Activated CD4-positive, alpha-beta T cell treated with anti-CD3 and anti-CD28 coated beads, Interleukin-2, amount 50 U/mL, for 48 hours (primary cell): ENCODE measurements around the gene POU4F1.
"Not testable (repeated sequence)": the region's sequence is repeated elsewhere in the genome, so short reads cannot be mapped to it uniquely, and the experiment has no call there.

Experiments used
- DNase-seq, 2 experiments: peaks; one replicate each; pipeline ENCODE4 v3.0.0-alpha.2; 2020

The POU4F1 gene, protein sequence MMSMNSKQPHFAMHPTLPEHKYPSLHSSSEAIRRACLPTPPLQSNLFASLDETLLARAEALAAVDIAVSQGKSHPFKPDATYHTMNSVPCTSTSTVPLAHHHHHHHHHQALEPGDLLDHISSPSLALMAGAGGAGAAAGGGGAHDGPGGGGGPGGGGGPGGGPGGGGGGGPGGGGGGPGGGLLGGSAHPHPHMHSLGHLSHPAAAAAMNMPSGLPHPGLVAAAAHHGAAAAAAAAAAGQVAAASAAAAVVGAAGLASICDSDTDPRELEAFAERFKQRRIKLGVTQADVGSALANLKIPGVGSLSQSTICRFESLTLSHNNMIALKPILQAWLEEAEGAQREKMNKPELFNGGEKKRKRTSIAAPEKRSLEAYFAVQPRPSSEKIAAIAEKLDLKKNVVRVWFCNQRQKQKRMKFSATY

DNA sequence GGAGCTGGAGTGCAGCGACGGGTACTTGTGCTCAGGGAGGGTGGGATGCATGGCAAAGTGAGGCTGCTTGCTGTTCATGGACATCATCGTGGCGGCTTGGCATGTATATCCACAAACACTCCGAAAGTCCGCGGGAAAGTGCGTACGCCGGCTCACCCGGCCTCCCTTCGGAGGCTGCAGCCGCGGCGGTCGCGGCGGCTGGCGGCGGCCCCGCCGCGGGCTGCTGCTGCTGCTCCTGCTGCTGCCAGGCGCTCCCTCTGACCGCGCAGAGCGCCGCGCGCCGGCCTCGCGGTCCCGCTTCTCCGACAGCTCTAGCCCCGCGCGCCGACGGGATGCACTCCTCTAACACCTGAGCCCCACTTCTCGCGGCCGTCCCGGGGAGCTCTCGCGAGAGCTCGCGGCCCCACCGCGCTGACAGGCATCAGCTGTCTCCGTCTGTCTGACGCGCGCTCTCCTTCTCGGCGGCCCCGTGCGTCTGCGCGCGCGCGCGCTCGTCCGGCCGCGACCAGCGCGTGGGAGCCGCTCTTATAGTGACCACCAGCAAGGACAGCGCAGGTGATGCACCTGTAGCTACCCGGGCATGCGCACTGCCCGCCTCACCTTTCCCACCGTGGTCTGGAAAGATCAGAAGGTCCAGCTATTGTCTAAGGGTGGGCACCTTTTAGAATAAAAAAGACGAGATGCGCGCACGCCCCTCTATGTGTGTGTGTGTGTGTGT is at the start of gene POU4F1:
TSS of gene POU4F1 (minus strand) at position 313 of the 718 bp plus-strand sequence. CDS start at position 87, 226 bp downstream.
- peak; percentile 71 to 75 for DNase-seq

- DNase-seq, result no peak
Measured at GRCh38 chr13:78652651-78653050, 49.3 kb upstream of the POU4F1 start.

- no peak for DNase-seq
Measured at GRCh38 chr13:78650717-78651083, 47.3 kb upstream of the POU4F1 start.

DNA sequence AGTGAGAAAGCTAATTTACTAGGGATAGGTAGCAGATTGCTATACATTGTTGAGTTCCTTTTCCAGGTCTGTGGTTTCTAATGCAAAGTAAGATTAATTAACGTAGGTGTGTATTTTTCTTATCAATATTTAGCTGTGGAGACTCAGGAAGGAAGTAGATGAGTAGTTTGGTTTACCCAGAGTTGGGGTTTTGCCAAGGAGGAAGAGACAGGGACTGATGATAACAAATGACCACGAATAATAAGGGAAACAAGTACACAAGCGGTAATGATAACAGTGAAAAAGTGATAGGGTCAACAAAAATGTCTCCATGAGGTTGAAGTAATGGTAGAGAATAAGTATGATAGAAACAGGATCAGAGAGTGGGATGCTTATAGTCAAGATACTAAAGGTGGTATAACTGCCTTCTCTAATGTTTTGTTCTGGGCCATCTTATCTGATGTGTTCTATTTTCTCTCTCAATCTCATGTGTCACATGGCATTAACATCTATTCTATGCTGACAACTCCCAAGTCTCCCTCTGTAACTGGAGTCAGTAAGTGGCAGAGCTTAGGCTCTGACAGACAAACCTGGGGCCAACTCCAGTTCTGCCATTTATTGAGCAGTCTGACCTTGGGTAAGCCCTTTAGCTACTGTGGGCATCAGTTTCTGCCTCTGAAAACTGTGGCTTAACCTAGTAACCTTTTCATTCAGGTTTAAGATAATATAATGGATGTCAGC is 46.8 kb upstream of the POU4F1 start:
- DNase-seq, result no peak

DNA sequence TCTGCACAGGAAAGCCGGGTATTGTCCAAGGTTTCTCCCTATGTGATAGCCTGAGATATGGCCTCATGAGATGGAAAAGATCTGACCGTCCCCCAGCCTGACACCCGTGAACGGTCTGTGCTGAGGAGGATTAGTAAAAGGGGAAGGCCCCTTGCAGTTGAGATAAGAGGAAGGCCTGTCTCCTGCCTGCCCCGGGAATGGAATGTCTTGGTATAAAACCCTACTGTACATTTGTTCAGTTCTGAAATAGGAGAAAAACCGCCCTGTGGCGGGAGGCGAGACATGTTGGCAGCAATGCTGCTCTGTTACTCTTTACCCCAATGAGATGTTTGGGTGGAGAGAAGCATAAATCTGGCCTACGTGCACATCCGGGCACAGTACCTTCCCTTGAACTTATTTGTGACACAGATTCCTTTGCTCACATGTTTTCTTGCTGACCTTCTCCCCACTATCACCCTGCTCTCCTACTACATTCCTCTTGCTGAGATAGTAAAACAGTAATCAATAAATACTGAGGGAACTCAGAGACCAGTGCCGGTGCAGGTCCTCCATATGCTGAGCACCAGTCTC is 43.8 kb upstream of the POU4F1 start:
- not testable (repeated sequence) for DNase-seq

DNA sequence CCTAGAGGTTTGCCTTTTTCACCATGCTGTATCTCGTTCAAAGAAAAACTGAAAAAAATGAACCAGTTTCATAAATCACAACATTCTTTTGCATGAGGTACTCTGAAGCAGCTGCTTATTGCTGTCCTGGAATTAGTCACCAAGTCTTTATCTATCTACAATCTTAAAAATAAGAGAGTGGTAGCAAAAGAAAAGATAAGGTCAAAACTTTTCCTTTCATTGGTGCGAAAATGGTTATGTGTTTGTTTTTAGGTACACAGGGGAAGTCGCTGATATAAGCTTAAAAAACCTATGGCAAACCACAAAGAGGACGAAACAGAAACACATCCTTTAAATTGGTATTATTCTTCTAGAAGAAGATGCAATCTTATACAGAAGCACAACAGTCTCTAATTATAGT is 34.9 kb upstream of the POU4F1 start:
- no peak for DNase-seq

- DNase-seq, result no peak
Measured at GRCh38 chr13:78636495-78636894, 33.1 kb upstream of the POU4F1 start.

DNA sequence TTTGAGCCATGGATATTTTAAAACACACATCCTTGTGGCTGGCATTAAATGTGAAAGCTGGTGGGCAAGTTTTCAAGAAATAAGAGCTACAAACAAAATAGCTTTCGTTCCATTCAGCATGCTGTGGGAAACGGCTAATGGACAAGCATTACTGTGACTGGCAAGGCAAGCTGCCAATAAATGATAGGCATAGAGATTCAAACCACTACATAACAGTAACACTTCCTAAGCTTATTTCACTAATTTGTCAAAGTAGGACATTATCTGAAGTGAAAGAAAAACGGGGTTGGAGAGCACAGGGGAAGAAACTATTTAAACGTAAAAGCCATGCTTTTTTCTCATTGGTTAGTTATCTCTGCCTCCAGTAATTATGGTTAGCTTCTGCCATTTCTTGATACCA is 29.6 kb upstream of the POU4F1 start:
- DNase-seq, result no peak

DNA sequence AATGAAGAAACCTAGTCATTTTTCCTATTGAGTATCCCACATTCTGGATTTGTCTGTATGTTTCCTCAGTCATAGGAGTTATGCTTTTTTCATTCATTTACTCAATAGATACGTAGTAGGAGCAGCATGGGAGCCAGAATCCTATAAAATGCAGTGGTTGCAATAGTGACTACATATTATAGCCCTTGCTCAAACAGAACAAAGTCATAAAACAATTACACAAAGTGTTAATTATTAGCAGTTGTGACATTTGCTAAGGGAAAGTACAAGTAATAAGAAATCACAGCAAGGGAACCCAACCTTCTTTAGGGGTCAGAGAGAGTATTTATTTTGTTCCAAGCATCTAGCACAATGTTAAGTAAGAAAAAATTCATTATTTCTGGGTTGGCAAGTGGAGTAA is 27.7 kb upstream of the POU4F1 start:
- DNase-seq, result no peak

DNA sequence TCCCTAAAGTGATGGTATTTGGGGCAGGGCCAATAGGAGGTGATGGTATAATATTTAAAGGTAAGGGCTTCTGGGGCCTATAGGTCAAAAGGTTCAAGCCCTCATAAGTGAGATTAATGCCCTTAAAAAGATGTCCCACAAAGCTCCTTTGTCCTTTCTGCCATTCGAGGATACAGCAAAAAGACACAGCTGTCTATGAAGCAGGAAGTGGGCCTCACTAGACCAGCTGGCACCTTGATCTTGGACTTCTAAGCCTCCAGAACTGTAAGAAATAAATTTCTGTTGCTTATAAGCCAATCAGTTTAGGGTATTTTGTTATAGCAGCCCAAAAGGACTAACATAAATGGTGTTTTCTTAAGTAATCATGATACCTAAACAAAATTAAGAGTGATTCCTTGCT is 27.2 kb upstream of the POU4F1 start:
- no peak for DNase-seq

- no peak for DNase-seq
Measured at GRCh38 chr13:78625384-78625783, 22.0 kb upstream of the POU4F1 start.

DNA sequence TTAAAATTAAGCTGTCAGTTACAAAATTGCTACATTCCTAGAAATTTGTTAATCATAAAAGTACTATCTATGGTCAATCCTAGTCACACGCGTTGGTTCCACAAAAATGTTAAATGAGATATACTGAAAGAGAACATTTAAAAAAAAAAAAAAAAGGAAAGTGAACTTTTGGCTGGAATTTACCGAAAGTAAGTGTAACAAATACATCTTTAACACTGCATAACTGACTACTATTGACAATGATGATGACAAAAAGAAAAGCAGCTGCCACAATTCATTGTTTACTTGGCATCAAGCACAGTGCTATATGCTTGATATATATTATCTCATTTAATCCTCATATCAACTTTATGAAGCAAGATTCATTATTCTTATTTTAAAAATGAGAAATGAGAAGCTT is 19.8 kb upstream of the POU4F1 start:
- DNase-seq, result no peak

DNA sequence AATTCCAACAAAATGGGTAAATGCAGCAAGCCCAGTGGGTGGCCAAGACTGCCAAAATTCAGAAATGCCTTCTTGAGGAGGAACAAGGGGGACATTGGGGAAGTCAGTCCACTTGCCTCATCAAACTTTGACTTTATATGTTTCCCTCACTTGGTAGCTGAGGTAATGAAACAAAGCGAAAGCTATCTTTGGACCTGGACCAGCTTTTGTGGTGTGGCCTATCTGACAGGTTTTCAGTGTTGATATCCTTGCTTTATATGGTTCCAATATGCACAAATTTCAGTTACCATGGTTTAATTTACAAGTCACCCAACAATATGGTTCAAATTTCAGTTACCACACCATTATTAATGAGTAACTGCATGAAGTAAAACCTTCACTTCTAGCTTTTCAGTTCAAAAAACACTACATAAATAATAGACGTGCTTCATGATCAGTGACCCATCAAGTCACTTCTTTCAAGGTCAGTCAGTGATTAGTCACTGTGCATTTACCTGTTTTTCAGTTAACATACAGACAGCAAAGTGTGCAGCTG is 17.7 kb upstream of the POU4F1 start:
- DNase-seq, result no peak

- no peak for DNase-seq
Measured at GRCh38 chr13:78618411-78618810, 15.1 kb upstream of the POU4F1 start.

DNA sequence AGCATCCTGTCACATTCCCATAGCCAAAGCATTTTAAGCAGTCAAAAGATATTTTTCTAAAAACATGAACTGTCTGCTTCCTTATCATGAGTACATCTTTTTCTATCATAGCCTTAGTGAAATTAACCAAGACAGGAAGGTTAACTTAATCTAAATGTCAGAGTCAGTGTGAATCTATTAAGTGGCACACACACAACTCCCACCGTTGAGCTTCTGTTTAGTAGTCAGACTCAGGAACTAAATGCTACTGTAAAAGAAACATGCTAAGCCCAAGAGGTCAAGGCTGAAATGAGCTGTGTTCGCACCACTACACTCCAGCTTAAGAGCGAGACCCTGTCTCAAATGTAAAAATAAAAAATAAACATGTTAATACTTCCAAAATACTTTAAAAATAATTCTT is 7.7 kb upstream of the POU4F1 start:
- no peak for DNase-seq

- DNase-seq, result no peak
Measured at GRCh38 chr13:78610381-78610883, 7.1 kb upstream of the POU4F1 start.

DNA sequence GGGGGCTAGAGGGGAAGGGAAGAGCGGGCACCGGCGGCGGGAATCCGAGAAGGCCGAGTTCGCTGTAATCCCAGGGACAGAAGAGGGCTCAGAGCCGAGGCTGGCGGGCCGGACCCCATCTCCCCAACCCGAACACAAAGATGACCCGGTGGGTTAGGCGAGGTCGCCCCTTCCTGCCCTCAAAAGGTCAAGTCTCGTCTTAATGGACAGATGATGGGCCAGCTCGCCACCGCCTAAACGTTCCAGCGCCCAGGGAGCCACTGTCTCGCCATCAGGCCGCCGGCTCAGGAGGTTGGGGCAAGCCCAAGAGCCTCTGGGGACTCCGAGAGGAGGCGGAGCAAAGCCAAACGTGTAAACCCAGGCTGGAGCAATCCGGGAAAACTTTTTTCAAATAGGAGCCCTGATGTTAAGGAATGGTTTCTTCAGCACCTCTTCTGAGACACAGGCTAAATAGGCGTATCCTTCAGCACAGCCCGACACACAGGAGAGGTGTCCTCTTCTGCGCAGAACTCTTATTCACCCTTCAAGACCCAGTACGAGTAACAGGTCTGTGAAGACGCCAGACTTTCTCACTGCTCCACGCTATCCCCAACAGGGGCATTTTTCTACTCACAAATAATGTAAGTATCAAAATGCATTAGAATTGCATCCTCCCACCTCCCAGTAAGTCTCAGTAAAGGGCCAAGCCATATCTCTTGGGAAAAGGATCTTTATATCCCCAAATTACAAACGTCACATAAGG is 6.3 kb upstream of the POU4F1 start:
- no peak for DNase-seq

GRCh38 chr13:78608688-78609463 is 5.5 kb upstream of the POU4F1 start:
- no peak for DNase-seq

- DNase-seq, result no peak
Measured at GRCh38 chr13:78608252-78608687, 4.9 kb upstream of the POU4F1 start.

- DNase-seq, result no peak
Measured at GRCh38 chr13:78607409-78608251, 4.3 kb upstream of the POU4F1 start.
